HG03432 (cell line): ENCODE results near the gene ZFAND4.
A peak's percentile ranks its signal among the peaks of the same experiment; 100 is the strongest.
"Not testable (repeated sequence)": the region's sequence is repeated elsewhere in the genome, so short reads cannot be mapped to it uniquely, and the experiment has no call there.

ENCODE experiments used
- ATAC-seq: cut with Tn5 transposase; IDR thresholded peaks from one replicate; pipeline ENCODE4 v1.9.1; 2021; ENCODE audit warnings: mild to moderate bottlenecking, moderate library complexity; ENCODE audit not compliant: unreplicated experiment

The ZFAND4 gene

DNA sequence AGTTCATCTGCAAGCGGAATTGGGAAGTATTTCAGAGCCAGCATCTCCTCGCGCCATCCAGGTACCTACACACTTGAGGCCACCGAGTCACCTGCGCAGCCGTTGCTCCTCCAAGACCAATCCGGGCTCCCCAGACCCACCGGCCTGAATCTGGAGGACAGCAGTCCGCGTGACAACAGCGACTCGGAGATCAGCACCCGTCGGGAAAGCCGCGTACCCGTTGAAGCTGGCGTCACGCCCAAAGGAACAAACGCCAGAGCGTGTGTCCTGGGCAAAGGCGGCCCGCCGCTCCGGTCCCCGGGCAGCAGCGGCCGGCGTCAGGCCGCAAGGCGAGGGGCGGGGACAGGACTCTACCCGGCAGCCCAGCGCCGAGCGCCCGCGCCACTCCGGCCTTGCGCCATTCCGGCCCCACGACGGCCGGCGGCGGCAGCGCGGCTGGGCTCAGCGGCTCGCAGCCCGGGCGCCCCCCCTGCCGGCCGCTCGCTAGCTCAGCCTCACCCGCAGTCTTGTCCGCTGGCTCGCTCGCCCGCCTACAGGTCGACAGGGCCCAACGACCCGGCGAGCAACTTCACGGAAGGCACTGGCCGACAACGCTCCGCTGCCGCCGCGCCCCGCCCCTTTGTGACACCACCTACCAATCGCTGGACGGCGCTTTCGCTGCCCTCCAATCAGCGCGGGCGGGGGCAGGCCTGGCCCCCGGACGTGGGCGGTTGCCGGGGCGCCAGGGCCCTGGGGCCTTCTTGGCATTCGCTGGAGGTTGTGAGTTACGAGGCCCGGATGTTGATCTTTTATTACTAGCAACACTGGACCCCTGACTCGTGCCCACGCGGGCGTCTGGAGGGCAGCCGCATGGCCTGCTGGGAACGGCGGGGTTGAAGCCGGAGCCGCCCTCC is at the start of gene ZFAND4:
TSS of gene ZFAND4 (minus strand) at position 592 of the 893 bp plus-strand sequence. CDS start 9,047 bp downstream, outside the sequence.
- peak; percentile 97 for ATAC-seq

GRCh38 chr10:45721503-45721902 is 48.9 kb upstream of the ZFAND4 start:
- ATAC-seq, result not testable (repeated sequence)

GRCh38 chr10:45717642-45718041 is 45.1 kb upstream of the ZFAND4 start:
- ATAC-seq, result not testable (repeated sequence)

DNA sequence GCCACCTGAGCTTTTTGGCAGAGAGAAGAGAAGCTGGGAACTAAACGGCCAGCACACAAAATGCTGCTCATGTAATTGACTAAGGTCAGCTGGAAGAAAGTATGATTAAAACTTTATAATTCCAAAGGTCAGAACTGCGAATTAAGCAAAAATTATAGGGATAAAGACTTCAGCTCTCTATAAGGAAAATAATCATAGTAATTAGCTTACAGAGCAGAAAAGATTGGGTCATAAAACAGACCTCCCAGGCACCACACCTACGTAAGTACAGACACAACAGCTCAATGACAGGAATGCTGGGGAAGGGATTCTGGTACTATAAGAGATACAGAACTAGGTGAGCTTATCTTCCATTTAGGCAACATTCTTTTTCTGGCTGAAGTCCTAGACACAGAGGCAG is 44.5 kb upstream of the ZFAND4 start:
- not testable (repeated sequence) for ATAC-seq

GRCh38 chr10:45711223-45711622 is 38.7 kb upstream of the ZFAND4 start:
- ATAC-seq, result not testable (repeated sequence)

GRCh38 chr10:45710200-45710796 is 37.7 kb upstream of the ZFAND4 start:
- ATAC-seq, result peak; percentile 97

DNA sequence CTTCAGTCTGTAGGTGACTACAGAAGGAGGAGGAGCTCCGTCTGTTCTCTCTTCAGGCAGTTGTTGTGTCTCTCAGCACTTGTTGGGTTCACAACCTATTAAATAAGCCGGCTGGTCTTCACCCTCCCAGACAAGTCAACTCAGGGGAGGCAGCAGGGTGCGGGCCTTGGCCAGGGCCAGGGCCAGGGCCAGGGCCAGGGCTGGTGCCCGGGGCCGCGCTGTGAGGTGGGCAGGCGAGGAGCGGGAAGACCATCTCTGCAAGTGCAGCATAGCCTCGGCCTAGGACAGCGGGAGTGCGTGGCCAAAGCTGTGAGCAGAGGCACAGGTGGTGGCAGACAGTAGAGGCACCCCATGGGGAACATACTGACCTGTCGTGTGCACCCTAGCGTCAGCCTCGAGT is 5.9 kb upstream of the ZFAND4 start:
- ATAC-seq, result not testable (repeated sequence)

- ATAC-seq, result no peak
Observed at GRCh38 chr10:45675388-45675787, 2.8 kb upstream of the ZFAND4 start.

- ATAC-seq, result no peak
Observed at GRCh38 chr10:45673074-45673648, 589 bp upstream of the ZFAND4 start.

GRCh38 chr10:45671300-45671699 is 1.3 kb downstream of the ZFAND4 start:
- ATAC-seq, result not testable (repeated sequence)

GRCh38 chr10:45669897-45670296 is 2.7 kb downstream of the ZFAND4 start:
- ATAC-seq, result not testable (repeated sequence)

- no peak for ATAC-seq
Observed at GRCh38 chr10:45660876-45661411, 11.6 kb downstream of the ZFAND4 start.

DNA sequence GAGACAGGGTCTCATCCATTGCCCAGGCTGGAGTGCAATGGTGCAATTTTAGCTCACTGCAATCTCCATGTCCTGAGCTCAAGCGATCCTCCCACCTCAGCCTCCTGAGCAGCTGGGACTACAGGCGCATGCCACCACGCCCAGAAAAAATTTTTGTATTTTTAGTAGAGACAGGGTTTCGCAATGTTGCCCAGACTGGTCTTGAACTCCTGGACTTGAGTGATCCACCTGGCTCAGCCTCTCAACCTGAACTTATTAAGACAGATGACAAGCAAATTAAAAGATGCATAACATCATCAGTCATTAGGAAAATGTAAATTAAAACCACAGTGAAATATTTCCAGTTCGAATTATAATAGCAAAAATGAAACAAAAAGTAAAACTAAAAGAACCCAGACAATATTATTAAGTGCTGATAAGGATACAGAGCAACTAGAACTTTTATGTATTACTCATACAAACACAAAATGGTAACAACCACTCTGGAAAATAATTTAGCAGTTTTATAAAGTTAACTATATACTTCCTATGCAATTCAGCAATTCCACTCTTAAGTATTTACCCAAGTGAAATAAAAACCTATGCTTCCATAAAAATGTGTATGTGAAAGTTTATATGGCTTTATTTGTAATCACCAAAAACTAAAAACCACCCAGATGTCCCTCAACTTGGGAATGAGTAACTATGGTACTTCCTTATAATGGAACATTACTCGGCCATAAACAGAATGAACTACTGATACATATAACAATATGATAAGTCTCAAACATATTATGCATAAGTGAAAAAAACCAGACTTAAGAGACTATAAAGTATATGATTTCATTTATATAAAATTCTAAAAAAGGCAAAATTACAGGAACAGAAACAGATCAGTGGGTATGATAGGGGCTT is 15.3 kb downstream of the ZFAND4 start:
- ATAC-seq, result no peak

DNA sequence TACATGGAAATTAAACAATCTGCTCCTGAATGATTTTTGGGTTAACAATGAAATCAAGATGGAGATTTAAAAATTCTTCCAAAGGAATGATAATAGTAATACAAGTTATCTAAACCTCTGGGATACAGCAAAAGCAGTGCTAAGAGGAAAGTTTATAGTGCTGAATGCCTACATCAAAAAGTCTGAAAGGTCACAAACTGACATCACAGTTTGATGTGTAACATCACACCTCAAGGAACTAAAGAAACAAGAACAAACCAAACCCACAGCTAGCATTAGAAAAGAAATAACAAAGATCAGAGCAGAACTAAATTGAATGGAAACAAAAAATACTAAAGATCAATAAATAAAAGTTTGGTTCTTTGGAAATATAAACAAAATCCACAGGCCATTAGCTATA is 17.4 kb downstream of the ZFAND4 start:
- no peak for ATAC-seq

GRCh38 chr10:45654753-45655141 is 17.8 kb downstream of the ZFAND4 start:
- ATAC-seq, result not testable (repeated sequence)

- ATAC-seq, result peak; percentile 73
Observed at GRCh38 chr10:45653454-45653853, 19.1 kb downstream of the ZFAND4 start.

- ATAC-seq, result no peak
Observed at GRCh38 chr10:45652511-45652910, 20.1 kb downstream of the ZFAND4 start.

DNA sequence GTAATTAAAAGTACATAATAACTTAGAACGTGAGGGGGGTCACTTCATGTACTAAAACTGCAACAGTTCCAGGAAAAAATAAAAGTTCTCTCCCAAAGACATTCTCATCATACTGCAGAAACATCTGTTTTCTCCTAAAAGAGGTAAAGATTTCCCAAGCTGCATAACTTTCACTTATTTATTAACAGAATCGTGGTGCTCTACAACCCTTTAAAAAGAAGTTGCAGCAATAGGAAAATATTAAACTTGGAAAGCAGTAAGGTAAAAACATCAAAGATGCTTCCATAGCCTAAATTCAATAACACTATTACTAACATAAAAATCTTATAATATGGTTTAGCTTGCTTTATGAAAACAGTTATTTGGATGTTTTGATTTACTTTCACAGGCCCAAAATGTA is 23.3 kb downstream of the ZFAND4 start:
- ATAC-seq, result no peak

DNA sequence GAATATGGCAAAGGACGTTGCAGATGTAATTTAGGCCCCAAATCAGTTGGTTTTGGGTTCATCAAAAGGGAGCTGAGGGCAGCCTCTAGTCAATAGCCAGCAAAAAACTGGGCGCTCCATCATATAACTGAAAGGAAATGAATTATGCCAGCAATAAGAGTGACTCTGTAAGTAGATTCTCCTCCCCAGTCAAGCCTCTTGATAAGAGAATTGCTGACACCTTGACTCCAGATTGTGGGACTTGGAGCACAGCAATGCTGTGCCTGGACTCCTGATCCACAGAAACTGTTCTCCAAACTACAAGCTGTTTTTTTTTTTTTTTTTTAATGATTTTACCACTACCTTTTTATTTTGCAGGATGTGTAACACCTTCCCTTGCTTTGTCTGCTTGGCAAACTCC is 25.5 kb downstream of the ZFAND4 start:
- no peak for ATAC-seq

DNA sequence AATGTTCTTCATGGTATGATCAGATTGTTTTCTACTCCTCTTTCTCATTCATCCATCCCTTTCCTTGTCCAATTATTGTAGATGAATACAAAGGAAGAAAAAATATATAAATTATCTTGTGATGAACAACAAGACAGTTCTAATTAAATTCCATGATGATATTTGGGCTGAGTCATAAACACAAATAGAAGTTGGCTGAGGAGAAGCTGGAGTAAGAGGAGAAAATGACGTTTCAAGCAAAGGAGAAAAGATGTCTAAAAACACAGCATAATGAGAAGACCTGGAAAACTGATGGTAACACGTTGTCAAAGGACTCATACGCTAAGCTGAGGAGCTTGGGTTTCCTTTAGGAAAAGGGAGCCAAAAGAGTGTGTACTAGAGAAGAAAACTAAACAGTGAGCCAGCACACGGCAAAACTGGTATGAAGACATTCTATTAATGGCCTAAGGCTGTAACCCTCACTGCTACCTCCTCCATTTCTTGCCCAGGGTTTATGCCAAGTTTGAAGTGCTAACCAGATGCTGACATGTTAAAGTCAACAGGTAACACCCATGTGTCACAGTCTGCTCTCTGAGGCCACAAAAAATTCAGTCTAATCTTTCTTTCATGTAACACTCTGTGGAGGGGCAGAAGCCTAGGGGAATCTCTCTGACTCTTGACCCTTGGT is 26.1 kb downstream of the ZFAND4 start:
- no peak for ATAC-seq
